HCT116 (cell line): ENCODE results near the gene SORCS2. TPM values are rescaled to one million over a fixed set of nuclear protein-coding genes. Genes with fewer than 3 reads are reported as not detected.

Source experiments
- ATAC-seq: fragments of 200-7000 bp; cut with Tn5 transposase; 2 replicates; pipeline ENCODE4 v1.9.1; 2020; ENCODE audit warnings: mild to moderate bottlenecking, moderate library complexity
- BruUV-seq: library from RNA; stranded (reverse); fragments of 400-500 nt; replicated peaks from 2 replicates; lab custom pipeline; 2021; lab: Mats Ljungman, UMichigan
- CTCF ChIA-PET: fragments of 300-600 bp; sonication (Branson Sonifier 250); formaldehyde crosslinking; loops from one replicate; lab custom pipeline; 2021; ENCODE audit warnings: antibody characterized with exemption; lab: Charles Lee
- POLR2A ChIA-PET: fragments of 300-600, 350-600 bp; sonication (Branson Sonifier 250); formaldehyde crosslinking; loops from one replicate; lab custom pipeline; 2021; ENCODE audit warnings: antibody characterized with exemption; lab: Charles Lee
- RAD21 ChIA-PET, 2 experiments: fragments of 300-600 bp; sonication (Branson Sonifier 250); formaldehyde crosslinking; loops; one replicate each; lab custom pipeline; 2023; ENCODE audit warnings: low total read pairs in 2 of 2; ENCODE audit not compliant: uncharacterized antibody in 2 of 2, unreplicated experiment in 2 of 2, low non-redundant PET in 1 of 2; lab: Charles Lee
- DNase-seq: peaks from one replicate; pipeline ENCODE4 v3.0.0-alpha.2; 2010; ENCODE audit warnings: low read depth, low spot score
- H2AFZ ChIP-seq: fragments of 200-600 bp; shearing (Covaris generic), sonication (generic); 2 replicates; pipeline ENCODE4 v1.6.1; 2017; ENCODE audit warnings: low read depth, mixed run types, mixed read lengths, antibody characterized with exemption, low read length; ENCODE audit not compliant: poor library complexity, severe bottlenecking
- H3K27ac ChIP-seq: 2 replicates; pipeline ENCODE4 v1.5.1; 2012; ENCODE audit warnings: low read depth, low read length
- H3K27me3 ChIP-seq: fragments of 200-600 bp; sonication (generic); 2 replicates; pipeline ENCODE4 v1.6.1; 2016; ENCODE audit warnings: mixed run types, low read length, mixed read lengths; ENCODE audit not compliant: insufficient read depth
- H3K36me3 ChIP-seq, 2 experiments: fragments of 200-500 bp in 1 of 2; fragments of 200-600 bp in 1 of 2; sonication (Bioruptor generic) in 1 of 2; sonication (generic) in 1 of 2; 2 replicates each; pipeline versions ENCODE4 v1.5.1 to v1.6.1; 2014 to 2016; ENCODE audit warnings: low read length in 2 of 2, inconsistent platforms in 1 of 2, mixed read lengths in 1 of 2, mixed run types in 1 of 2; ENCODE audit not compliant: insufficient read depth in 2 of 2, control insufficient read depth in 1 of 2
- H3K4me1 ChIP-seq, 2 experiments: fragments of 200-600 bp in 1 of 2; sonication (generic) in 1 of 2; 2 replicates each; pipeline versions ENCODE4 v1.5.1 to v1.6.1; 2012 to 2017; ENCODE audit warnings: low read length in 2 of 2, inconsistent platforms in 1 of 2, mild to moderate bottlenecking in 1 of 2, mixed read lengths in 1 of 2, mixed run types in 1 of 2, moderate library complexity in 1 of 2; ENCODE audit not compliant: insufficient read depth in 2 of 2, control insufficient read depth in 1 of 2
- H3K4me2 ChIP-seq: fragments of 200-600 bp; sonication (generic); 2 replicates; pipeline ENCODE4 v1.6.1; 2017; ENCODE audit warnings: mixed run types, low read length, mixed read lengths
- H3K4me3 ChIP-seq, 2 experiments: fragments of 200-600 bp in 1 of 2; sonication (generic) in 1 of 2; replicated peaks in 1 of 2; 2 replicates each; pipeline ENCODE4 v1.5.1; 2011 to 2016; ENCODE audit warnings: low read length in 2 of 2, control low read depth in 1 of 2, low read depth in 1 of 2, mild to moderate bottlenecking in 1 of 2, mixed read lengths in 1 of 2, mixed run types in 1 of 2
- H3K79me2 ChIP-seq: fragments of 200-600 bp; sonication (generic); 2 replicates; pipeline ENCODE4 v1.6.1; 2017; ENCODE audit warnings: mild to moderate bottlenecking, mixed run types, low read length, moderate library complexity, mixed read lengths; ENCODE audit not compliant: insufficient read depth
- H3K9ac ChIP-seq: fragments of 200-600 bp; sonication (generic); 2 replicates; pipeline ENCODE4 v1.6.1; 2016; ENCODE audit warnings: low read length, mixed read lengths
- H3K9me2 ChIP-seq: fragments of 200-600 bp; sonication (generic), shearing (Covaris generic); 2 replicates; pipeline ENCODE4 v1.6.1; 2017; ENCODE audit warnings: mixed run types, mild to moderate bottlenecking, moderate library complexity; ENCODE audit not compliant: insufficient read depth
- H3K9me3 ChIP-seq, 2 experiments: fragments of 200-500 bp in 1 of 2; fragments of 200-600 bp in 1 of 2; sonication (Bioruptor generic) in 1 of 2; sonication (generic) in 1 of 2; 2 replicates each; pipeline ENCODE4 v1.6.1; 2014 to 2017; ENCODE audit warnings: low read length in 2 of 2, mixed read lengths in 2 of 2, inconsistent platforms in 1 of 2, low read depth in 1 of 2, mild to moderate bottlenecking in 1 of 2, mixed run types in 1 of 2, moderate library complexity in 1 of 2; ENCODE audit not compliant: control insufficient read depth in 1 of 2, insufficient read depth in 1 of 2
- H4K20me1 ChIP-seq: fragments of 200-600 bp; sonication (generic), shearing (Covaris generic); 2 replicates; pipeline ENCODE4 v1.6.1; 2017; ENCODE audit warnings: mixed run types, mild to moderate bottlenecking, moderate library complexity; ENCODE audit not compliant: insufficient read depth
- CBX3 ChIP-seq: IDR thresholded peaks from 2 replicates; pipeline ENCODE4 v1.6.1; 2012; ENCODE audit warnings: low read depth
- CEBPB ChIP-seq: IDR thresholded peaks from 2 replicates; pipeline ENCODE4 v1.6.1; 2012; ENCODE audit warnings: low read depth
- EGR1 ChIP-seq: IDR thresholded peaks from 2 replicates; pipeline ENCODE4 v1.6.1; 2012; ENCODE audit warnings: low read depth
- ELF1 ChIP-seq: IDR thresholded peaks from 2 replicates; pipeline ENCODE4 v1.6.1; 2012; ENCODE audit warnings: low read depth, borderline replicate concordance
- EZH2phosphoT487 ChIP-seq: fragments of 200-600 bp; IDR thresholded peaks from 2 replicates; pipeline ENCODE4 v1.6.1; 2018; ENCODE audit warnings: antibody characterized with exemption, borderline replicate concordance
- FOSL1 ChIP-seq: IDR thresholded peaks from 2 replicates; pipeline ENCODE4 v1.6.1; 2012; ENCODE audit warnings: low read depth
- JUND ChIP-seq: IDR thresholded peaks from 2 replicates; pipeline ENCODE4 v1.6.1; 2012
- POLR2A ChIP-seq: IDR thresholded peaks from 2 replicates; pipeline ENCODE4 v1.7.0; 2011; ENCODE audit warnings: borderline replicate concordance; ENCODE audit not compliant: insufficient read depth, insufficient read length; ENCODE audit errors: extremely low read depth
- POLR2AphosphoS5 ChIP-seq: IDR thresholded peaks from 2 replicates; pipeline ENCODE4 v1.6.1; 2011; ENCODE audit warnings: mild to moderate bottlenecking, low read depth, low read length, moderate library complexity
- RAD21 ChIP-seq: IDR thresholded peaks from 2 replicates; pipeline ENCODE4 v1.6.1; 2012; ENCODE audit warnings: low read depth, mild to moderate bottlenecking
- SP1 ChIP-seq: IDR thresholded peaks from 2 replicates; pipeline ENCODE4 v1.6.1; 2012; ENCODE audit warnings: low read depth
- TCF7L2 ChIP-seq: IDR thresholded peaks from 2 replicates; pipeline ENCODE4 v1.7.0; 2011; ENCODE audit warnings: borderline replicate concordance, inconsistent platforms; ENCODE audit not compliant: insufficient read depth, insufficient read length; ENCODE audit errors: extremely low read depth
- ZFX ChIP-seq: fragments of 450-650 bp; IDR thresholded peaks from 2 replicates; pipeline ENCODE4 v1.6.1; 2017
- intact Hi-C: fragments of 100-400 bp; cut with micrococcal nuclease; formaldehyde crosslinking; loops from 2 replicates; pipeline ENCODE4 v1.10.0; 2022
- total RNA-seq: library from RNA; stranded (reverse); gene quantifications from one replicate; pipeline ENCODE4 v1.2.1, GENCODE V29; 2021; ENCODE audit not compliant: unreplicated experiment
- TF ChIP-seq, protein P1 (sequence below): IDR thresholded peaks from 2 replicates; pipeline ENCODE4 v1.6.1; 2012; ENCODE audit warnings: low read depth
- TF ChIP-seq, protein P2 (sequence below): IDR thresholded peaks from 2 replicates; pipeline ENCODE4 v1.6.1; 2011; ENCODE audit warnings: mild to moderate bottlenecking, low read length, moderate library complexity; ENCODE audit not compliant: insufficient replicate concordance; ENCODE audit errors: extremely low read depth
- TF ChIP-seq, protein P3 (sequence below): IDR thresholded peaks from 2 replicates; pipeline ENCODE4 v1.6.1; 2012
- TF ChIP-seq, protein P4 (sequence below): IDR thresholded peaks from 2 replicates; pipeline ENCODE4 v1.6.1; 2012

The SORCS2 gene
- total RNA-seq, 1 experiment from 2014 or later, result 0.37 TPM

DNA sequence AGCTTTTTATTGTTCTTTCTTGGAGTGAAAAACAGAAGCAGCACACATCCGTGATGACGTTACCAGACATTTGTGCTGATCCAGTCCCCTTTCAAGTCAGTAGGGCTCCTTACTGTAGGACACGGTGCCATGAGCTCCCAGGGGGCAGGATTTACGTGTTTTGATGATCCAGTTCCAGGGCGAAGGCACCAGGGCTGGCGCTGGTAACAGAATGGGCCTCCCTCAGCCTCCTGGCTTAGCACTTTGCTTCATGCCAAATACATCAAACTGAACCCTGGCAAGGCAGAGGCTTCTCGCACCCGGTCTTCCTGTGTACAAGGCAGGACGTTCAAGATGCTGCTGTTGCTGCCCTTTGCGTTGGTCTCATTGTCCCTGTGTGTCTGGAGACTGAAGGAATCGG, 309.0 kb downstream of the SORCS2 start:
- no peak for ATAC-seq
- 0 out of 2 replicates have a peak, but pooled peaks cover 4% of the 10 kb centered on the region for H3K27me3 ChIP-seq
- no peak overlapping the region for H3K9ac ChIP-seq
- H3K36me3 ChIP-seq, result no peaks in the 10 kb centered on the region
- CTCF ChIA-PET, result no interaction called here
- H3K4me1 ChIP-seq, result no peaks in the 10 kb centered on the region
- RAD21 ChIA-PET, result no interaction called here
- no peak overlapping the region for H3K4me3 ChIP-seq
- no TSS peak for BruUV-seq
- no peak overlapping the region for H3K4me2 ChIP-seq
- DNase-seq, result no peak
- no peak overlapping the region for H2AFZ ChIP-seq
- H3K9me2 ChIP-seq, result no peaks in the 10 kb centered on the region
- H4K20me1 ChIP-seq, result no peaks in the 10 kb centered on the region
- POLR2A ChIA-PET, result no interaction called here
- no peak for TF ChIP-seq SP1
- no peak for TF ChIP-seq RAD21
- TF ChIP-seq, protein P1, sequence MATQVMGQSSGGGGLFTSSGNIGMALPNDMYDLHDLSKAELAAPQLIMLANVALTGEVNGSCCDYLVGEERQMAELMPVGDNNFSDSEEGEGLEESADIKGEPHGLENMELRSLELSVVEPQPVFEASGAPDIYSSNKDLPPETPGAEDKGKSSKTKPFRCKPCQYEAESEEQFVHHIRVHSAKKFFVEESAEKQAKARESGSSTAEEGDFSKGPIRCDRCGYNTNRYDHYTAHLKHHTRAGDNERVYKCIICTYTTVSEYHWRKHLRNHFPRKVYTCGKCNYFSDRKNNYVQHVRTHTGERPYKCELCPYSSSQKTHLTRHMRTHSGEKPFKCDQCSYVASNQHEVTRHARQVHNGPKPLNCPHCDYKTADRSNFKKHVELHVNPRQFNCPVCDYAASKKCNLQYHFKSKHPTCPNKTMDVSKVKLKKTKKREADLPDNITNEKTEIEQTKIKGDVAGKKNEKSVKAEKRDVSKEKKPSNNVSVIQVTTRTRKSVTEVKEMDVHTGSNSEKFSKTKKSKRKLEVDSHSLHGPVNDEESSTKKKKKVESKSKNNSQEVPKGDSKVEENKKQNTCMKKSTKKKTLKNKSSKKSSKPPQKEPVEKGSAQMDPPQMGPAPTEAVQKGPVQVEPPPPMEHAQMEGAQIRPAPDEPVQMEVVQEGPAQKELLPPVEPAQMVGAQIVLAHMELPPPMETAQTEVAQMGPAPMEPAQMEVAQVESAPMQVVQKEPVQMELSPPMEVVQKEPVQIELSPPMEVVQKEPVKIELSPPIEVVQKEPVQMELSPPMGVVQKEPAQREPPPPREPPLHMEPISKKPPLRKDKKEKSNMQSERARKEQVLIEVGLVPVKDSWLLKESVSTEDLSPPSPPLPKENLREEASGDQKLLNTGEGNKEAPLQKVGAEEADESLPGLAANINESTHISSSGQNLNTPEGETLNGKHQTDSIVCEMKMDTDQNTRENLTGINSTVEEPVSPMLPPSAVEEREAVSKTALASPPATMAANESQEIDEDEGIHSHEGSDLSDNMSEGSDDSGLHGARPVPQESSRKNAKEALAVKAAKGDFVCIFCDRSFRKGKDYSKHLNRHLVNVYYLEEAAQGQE, result no peak
- no peak for TF ChIP-seq POLR2AphosphoS5
- TF ChIP-seq, protein P2, sequence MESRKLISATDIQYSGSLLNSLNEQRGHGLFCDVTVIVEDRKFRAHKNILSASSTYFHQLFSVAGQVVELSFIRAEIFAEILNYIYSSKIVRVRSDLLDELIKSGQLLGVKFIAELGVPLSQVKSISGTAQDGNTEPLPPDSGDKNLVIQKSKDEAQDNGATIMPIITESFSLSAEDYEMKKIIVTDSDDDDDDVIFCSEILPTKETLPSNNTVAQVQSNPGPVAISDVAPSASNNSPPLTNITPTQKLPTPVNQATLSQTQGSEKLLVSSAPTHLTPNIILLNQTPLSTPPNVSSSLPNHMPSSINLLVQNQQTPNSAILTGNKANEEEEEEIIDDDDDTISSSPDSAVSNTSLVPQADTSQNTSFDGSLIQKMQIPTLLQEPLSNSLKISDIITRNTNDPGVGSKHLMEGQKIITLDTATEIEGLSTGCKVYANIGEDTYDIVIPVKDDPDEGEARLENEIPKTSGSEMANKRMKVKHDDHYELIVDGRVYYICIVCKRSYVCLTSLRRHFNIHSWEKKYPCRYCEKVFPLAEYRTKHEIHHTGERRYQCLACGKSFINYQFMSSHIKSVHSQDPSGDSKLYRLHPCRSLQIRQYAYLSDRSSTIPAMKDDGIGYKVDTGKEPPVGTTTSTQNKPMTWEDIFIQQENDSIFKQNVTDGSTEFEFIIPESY, result no peak
- no peak for TF ChIP-seq TCF7L2
- TF ChIP-seq CBX3, result no peak
- no peak for TF ChIP-seq EGR1
- TF ChIP-seq CEBPB, result no peak
- TF ChIP-seq, protein P3, sequence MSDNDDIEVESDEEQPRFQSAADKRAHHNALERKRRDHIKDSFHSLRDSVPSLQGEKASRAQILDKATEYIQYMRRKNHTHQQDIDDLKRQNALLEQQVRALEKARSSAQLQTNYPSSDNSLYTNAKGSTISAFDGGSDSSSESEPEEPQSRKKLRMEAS, result no peak
- TF ChIP-seq EZH2phosphoT487, result no peak
- no peak for TF ChIP-seq JUND
- TF ChIP-seq ZFX, result no peak
- TF ChIP-seq POLR2A, result no peak
- TF ChIP-seq, protein P4, sequence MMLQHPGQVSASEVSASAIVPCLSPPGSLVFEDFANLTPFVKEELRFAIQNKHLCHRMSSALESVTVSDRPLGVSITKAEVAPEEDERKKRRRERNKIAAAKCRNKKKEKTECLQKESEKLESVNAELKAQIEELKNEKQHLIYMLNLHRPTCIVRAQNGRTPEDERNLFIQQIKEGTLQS, result no peak
- no peak for TF ChIP-seq FOSL1
- no peak for TF ChIP-seq ELF1
- TF ChIP-seq, all 23 proteins: peak for 0
- intact Hi-C loops, result no loop called here
- Histone ChIP-seq H3K9me3 (no peaks in the 10 kb centered on the region), H3K27ac (no peak overlapping the region), H3K79me2 (no peaks in the 10 kb centered on the region)
